Common myeloid progenitor, CD34-positive (primary cell): ENCODE data around the gene PADI4.

ENCODE experiments used
- CTCF ChIA-PET: fragments of 350-600 bp; sonication (Branson Sonifier 250); formaldehyde crosslinking; loops from one replicate; lab custom pipeline; 2021; ENCODE audit warnings: antibody characterized with exemption; lab: Charles Lee
- POLR2A ChIA-PET: fragments of 350-600 bp; sonication (Branson Sonifier 250); formaldehyde crosslinking; loops from one replicate; lab custom pipeline; 2021; ENCODE audit warnings: antibody characterized with exemption; lab: Charles Lee
- DNase-seq, 3 donors: peaks; one replicate each; pipeline versions ENCODE4 v3.0.0 to v3.0.0-alpha.2; 2013
- H3K27ac ChIP-seq, 2 experiments: 1 replicate in 1 of 2; 2 replicates in 1 of 2; pipeline ENCODE4 v1.7.0; 2013; ENCODE audit warnings: inconsistent platforms in 2 of 2, low read length in 2 of 2, mild to moderate bottlenecking in 2 of 2, low read depth in 1 of 2, moderate library complexity in 1 of 2; ENCODE audit not compliant: severe bottlenecking in 2 of 2, insufficient read depth in 1 of 2, poor library complexity in 1 of 2
- H3K27me3 ChIP-seq, 5 experiments: replicated peaks in 2 of 5; 1 replicate in 3 of 5; 2 replicates in 2 of 5; pipeline versions ENCODE4 v1.6.1 to v1.7.0; 2013; ENCODE audit warnings: low read length in 4 of 5, mild to moderate bottlenecking in 2 of 5, moderate library complexity in 2 of 5, inconsistent platforms in 1 of 5; ENCODE audit not compliant: insufficient read depth in 5 of 5, control insufficient read depth in 4 of 5
- H3K36me3 ChIP-seq, 4 experiments: 1 replicate in 2 of 4; 2 replicates in 2 of 4; pipeline versions ENCODE4 v1.6.1 to v1.7.0; 2013; ENCODE audit warnings: low read length in 3 of 4, control low read depth in 1 of 4, mild to moderate bottlenecking in 1 of 4; ENCODE audit not compliant: control insufficient read depth in 4 of 4, insufficient read depth in 4 of 4
- H3K4me1 ChIP-seq, 4 experiments: 1 replicate in 3 of 4; 2 replicates in 1 of 4; pipeline versions ENCODE4 v1.6.1 to v1.7.1; 2013; ENCODE audit warnings: low read length in 3 of 4, mild to moderate bottlenecking in 3 of 4, control low read depth in 1 of 4, inconsistent platforms in 1 of 4, moderate library complexity in 1 of 4; ENCODE audit not compliant: control insufficient read depth in 4 of 4, insufficient read depth in 4 of 4; ENCODE audit errors: control extremely low read depth in 1 of 4
- H3K4me3 ChIP-seq, 7 experiments: 1 replicate in 4 of 7; 2 replicates in 3 of 7; pipeline versions ENCODE4 v1.5.1 to v1.7.0; 2013; ENCODE audit warnings: mild to moderate bottlenecking in 7 of 7, low read length in 6 of 7, moderate library complexity in 6 of 7, inconsistent platforms in 2 of 7, low read depth in 2 of 7, control low read depth in 1 of 7; ENCODE audit not compliant: insufficient read depth in 4 of 7, control insufficient read depth in 1 of 7; ENCODE audit errors: extremely low read depth in 1 of 7
- H3K9me3 ChIP-seq, 5 experiments: 1 replicate in 4 of 5; 2 replicates in 1 of 5; pipeline versions ENCODE4 v1.6.1 to v1.7.1; 2013; ENCODE audit warnings: low read length in 4 of 5, mild to moderate bottlenecking in 2 of 5, inconsistent platforms in 1 of 5, low read depth in 1 of 5, moderate library complexity in 1 of 5; ENCODE audit not compliant: control insufficient read depth in 4 of 5, insufficient read depth in 2 of 5; ENCODE audit errors: control extremely low read depth in 1 of 5
- WGBS: methylation state at CpG from one replicate; pipeline ENCODE4 v1.1.5; 2013; ENCODE audit not compliant: insufficient coverage; 5-methylcytosine and 5-hydroxymethylcytosine counted together

PADI4 gene

GRCh38 chr1:17264470-17264869 is 43.5 kb upstream of the PADI4 start:
- no CpG with 5 or more reads among the region's 5 CpGs for WGBS
- POLR2A ChIA-PET = no interaction called here

DNA sequence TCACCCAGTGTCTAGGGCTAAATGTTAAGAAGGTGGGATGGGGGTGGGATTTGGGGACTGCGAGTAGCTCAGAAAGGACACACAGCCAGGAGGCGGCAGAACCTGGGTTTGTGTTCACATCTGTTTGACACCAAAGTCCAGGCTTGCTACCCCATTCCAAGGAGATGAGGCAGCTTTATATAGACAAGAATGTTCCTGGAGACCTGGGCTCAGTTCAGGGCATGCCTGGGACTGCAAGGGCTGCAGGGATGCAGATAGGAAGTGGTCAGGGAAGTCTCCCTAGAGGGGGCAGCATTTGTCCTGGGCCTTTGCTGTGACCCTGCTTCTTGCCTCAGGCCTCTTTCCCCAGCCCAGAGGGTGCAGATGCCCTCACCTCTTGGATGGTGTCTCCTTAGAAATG is 42.8 kb upstream of the PADI4 start:
- H3K27me3 ChIP-seq = no peaks in the 10 kb centered on the region
- no peaks in the 10 kb centered on the region for H3K36me3 ChIP-seq
- H3K4me3 ChIP-seq = no peak overlapping the region
- no peaks in the 10 kb centered on the region for H3K4me1 ChIP-seq
- ChIA-PET POLR2A (interaction anchor here (0.6 kb wide), 1 partner anchor 1075 kb away, joined by 4 read pairs; no protein-coding TSS in a partner anchor), CTCF (interaction anchor here (1.7 kb wide), 1 partner anchor 12 kb away, joined by 6 read pairs; no protein-coding TSS in a partner anchor)
- H3K9me3 ChIP-seq = no peaks in the 10 kb centered on the region
- no CpG with 5 or more reads among the region's 2 CpGs for WGBS
- no peak overlapping the region for H3K27ac ChIP-seq
- no peak for DNase-seq

More at GRCh38 chr1:17264470-17264869, 43.5 kb upstream of the PADI4 start:
- CTCF ChIA-PET = interaction anchor here (0.7 to 7.2 kb wide), 3 partner anchors 10 to 19 kb away, joined by 4 to 54 read pairs (median 6); no protein-coding TSS in a partner anchor
- Histone ChIP-seq H3K27me3 (no peaks in the 10 kb centered on the region), H3K9me3 (no peaks in the 10 kb centered on the region), H3K4me3 (no peak overlapping the region), H3K36me3 (no peaks in the 10 kb centered on the region), H3K27ac (no peak overlapping the region), H3K4me1 (no peaks in the 10 kb centered on the region)
- no peak for DNase-seq

DNA sequence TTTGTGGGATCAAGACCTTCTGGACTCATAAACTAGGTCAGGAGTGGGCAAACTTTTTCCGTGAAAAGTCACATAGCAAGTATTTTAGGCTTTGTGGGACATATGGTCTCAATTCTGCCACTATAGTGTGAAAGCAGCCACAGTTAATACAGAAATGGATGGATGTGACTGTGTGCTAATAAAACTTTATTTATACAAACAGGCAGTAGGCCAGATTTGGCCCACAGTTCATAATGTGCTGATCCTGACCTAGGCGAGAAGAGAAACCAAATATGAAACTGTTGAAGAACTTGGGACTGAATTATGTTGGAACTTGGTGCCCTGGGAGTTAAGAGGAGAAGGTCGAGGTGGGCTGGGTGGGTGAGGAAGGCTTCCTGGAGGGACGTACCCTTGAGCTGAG is 42.0 kb upstream of the PADI4 start:
- ChIA-PET CTCF (interaction anchor here (1.2 to 2.2 kb wide), 2 partner anchors 9 to 140 kb away, joined by 3 to 5 read pairs; no protein-coding TSS in a partner anchor), POLR2A (interaction anchor here (0.6 kb wide), 1 partner anchor 13 kb away, joined by 3 read pairs; no protein-coding TSS in a partner anchor)
- Histone ChIP-seq H3K4me3 (no peak overlapping the region), H3K27me3 (no peaks in the 10 kb centered on the region), H3K27ac (no peak overlapping the region), H3K36me3 (no peaks in the 10 kb centered on the region), H3K4me1 (no peaks in the 10 kb centered on the region), H3K9me3 (no peaks in the 10 kb centered on the region)
- no peak for DNase-seq
- 98% methylated on average over 4 of the region's 4 CpGs for WGBS

- no peak overlapping the region for H3K4me3 ChIP-seq
- no peaks in the 10 kb centered on the region for H3K27me3 ChIP-seq
- ChIA-PET CTCF (interaction anchor here (0.9 to 1.4 kb wide), 8 partner anchors 9 to 145 kb away, joined by 3 to 8 read pairs (median 4); no protein-coding TSS in a partner anchor), POLR2A (interaction anchor here (0.8 kb wide), 1 partner anchor 65 kb away, joined by 5 read pairs; no protein-coding TSS in a partner anchor)
- no peaks in the 10 kb centered on the region for H3K9me3 ChIP-seq
- no peak for DNase-seq
- no peak overlapping the region for H3K27ac ChIP-seq
- peaks cover 0 to 13% (median 1%) of the 10 kb centered on the region in 4 experiments for H3K4me1 ChIP-seq
- no peaks in the 10 kb centered on the region for H3K36me3 ChIP-seq
- 95% methylated on average over 19 of the region's 23 CpGs for WGBS
Observed at GRCh38 chr1:17270891-17271765, 36.9 kb upstream of the PADI4 start.

DNA sequence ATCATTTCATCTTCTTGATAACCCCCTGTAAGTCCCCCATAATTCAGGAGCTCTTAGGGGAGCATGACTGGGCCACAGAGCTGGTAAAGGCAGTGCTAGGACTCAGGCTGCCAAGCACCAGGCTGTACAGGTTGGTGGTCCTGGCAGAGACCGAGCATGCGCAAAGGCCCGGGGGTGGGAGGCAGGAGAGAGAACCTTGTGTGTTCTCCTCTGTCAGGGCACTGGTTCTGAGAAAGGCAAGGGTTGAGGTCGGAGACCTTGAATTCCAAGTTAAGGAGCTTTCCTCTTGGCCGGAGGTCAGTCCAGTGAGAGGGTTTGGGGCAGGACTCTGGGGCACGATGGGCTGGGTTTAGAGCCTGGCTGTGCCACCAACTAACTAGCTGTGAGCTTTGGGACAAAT is 35.9 kb upstream of the PADI4 start:
- no peak for DNase-seq
- H3K9me3 ChIP-seq = no peaks in the 10 kb centered on the region
- H3K36me3 ChIP-seq = no peaks in the 10 kb centered on the region
- peaks cover 0 to 22% (median 9%) of the 10 kb centered on the region in 4 experiments for H3K4me1 ChIP-seq
- no peak overlapping the region for H3K27ac ChIP-seq
- ChIA-PET CTCF (interaction anchor here (0.9 to 5.8 kb wide), 9 partner anchors 11 to 212 kb away, joined by 3 to 54 read pairs (median 4); no protein-coding TSS in a partner anchor), POLR2A (interaction anchor here (0.7 kb wide), 1 partner anchor 144 kb away, joined by 3 read pairs; no protein-coding TSS in a partner anchor)
- WGBS = 94% methylated on average over 4 of the region's 6 CpGs
- H3K4me3 ChIP-seq = no peak overlapping the region
- no peaks in the 10 kb centered on the region for H3K27me3 ChIP-seq

- Histone ChIP-seq H3K4me3 (no peak overlapping the region), H3K4me1 (peaks cover 0 to 27% (median 13%) of the 10 kb centered on the region in 4 experiments), H3K36me3 (no peaks in the 10 kb centered on the region), H3K27me3 (no peaks in the 10 kb centered on the region), H3K27ac (no peak overlapping the region), H3K9me3 (no peaks in the 10 kb centered on the region)
- ChIA-PET CTCF (interaction anchor here (1.0 to 5.8 kb wide), 9 partner anchors 12 to 212 kb away, joined by 3 to 54 read pairs (median 4); no protein-coding TSS in a partner anchor), POLR2A (no interaction called here)
- DNase-seq = no peak
- 100% methylated on average over 1 of the region's 4 CpGs for WGBS
Observed at GRCh38 chr1:17272646-17273045, 35.4 kb upstream of the PADI4 start.
